ENCODE results near the gene CHST13. TPM values are rescaled to one million over a fixed set of nuclear protein-coding genes. Genes with fewer than 3 reads are reported as not detected.

CHST13 gene, protein sequence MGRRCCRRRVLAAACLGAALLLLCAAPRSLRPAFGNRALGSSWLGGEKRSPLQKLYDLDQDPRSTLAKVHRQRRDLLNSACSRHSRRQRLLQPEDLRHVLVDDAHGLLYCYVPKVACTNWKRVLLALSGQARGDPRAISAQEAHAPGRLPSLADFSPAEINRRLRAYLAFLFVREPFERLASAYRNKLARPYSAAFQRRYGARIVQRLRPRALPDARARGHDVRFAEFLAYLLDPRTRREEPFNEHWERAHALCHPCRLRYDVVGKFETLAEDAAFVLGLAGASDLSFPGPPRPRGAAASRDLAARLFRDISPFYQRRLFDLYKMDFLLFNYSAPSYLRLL
- polyA plus RNA-seq (2013, experiment 1 of 2; ENCODE audit: insufficient read length) = not detected
- not detected for polyA plus RNA-seq (2013, experiment 2 of 2; ENCODE audit: insufficient read length)

DNA sequence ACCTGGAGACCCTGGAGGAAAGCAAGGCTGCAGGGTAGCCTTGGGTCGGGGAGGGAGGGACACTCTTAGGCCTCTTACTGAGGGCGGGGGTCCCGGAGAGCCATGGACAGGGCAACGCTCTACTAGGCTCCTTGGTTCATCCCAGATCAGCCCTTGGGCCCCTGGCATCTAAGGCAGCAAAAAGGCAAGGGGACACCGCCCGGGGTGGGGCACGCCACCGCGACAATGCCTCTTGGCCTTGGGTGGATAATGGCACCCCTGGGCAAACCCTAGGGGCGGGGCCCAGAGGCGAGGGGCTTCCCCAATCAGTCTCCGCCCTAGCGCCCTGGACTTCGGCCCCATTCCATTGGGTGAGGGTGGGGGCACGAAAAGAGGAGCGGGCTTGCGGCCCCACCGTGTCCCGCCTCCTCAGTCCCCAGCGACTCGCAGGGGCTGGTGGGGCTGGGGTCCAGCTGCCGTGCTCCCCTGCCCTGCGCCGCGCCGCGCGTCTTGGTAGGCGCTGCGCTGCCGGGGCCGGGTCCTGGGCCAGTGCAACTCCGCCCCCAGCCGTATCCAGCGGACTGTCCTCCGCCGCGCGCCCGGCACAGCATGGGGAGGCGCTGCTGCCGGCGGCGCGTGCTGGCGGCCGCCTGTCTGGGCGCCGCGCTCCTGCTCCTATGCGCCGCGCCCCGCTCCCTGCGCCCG, at the start of gene CHST13:
Gene CHST13, plus strand, starts transcription at position 411 of the 684 bp plus-strand sequence. Its CDS starts 178 bp downstream, at position 589.
- DNase-seq = peak; percentile 15

DNA sequence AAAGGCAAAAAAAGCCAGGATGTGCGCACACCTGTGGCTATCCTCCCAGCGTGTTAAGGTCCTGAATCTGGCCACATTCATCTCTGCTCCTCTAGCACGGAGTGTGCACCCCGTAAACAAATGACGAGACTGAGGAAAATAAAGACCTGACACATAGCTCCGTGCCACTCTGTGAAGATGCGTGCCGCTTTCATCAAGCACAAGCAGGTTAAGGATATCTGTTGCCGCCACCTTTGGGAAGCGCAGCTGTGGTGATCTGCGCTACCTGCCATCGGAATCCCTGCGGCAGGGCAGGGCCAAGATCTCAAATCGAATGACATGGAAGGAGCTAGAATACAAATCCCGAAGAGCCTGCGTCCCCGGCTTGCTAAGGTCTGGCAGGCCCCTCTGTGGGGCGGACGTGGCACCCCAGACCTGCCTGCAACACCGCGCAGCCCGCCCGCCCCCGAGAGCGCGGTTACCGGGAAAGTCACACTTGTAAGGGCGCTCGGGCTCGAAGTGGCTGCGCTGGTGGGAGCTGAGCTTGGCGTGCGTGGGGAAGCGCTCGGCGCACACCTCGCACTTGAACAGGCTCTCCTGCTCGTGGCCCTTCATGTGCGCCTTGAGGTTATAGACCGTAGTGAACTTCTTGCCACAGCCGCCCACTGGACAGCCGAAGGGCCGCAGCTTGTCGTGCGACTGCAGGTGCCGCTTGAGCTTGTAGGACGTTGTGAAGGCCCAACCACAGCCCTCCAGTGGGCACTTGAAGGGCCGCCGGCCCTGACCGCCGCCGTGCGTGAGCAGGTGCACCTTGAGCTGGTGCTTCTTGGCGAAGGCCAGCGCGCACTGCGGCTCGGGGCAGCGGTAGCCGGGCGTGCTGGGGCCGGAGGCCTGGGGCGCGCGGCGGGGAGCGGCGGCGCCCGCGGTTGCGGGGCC, 49.2 kb upstream of the CHST13 start:
- DNase-seq = peak; percentile 3

DNA sequence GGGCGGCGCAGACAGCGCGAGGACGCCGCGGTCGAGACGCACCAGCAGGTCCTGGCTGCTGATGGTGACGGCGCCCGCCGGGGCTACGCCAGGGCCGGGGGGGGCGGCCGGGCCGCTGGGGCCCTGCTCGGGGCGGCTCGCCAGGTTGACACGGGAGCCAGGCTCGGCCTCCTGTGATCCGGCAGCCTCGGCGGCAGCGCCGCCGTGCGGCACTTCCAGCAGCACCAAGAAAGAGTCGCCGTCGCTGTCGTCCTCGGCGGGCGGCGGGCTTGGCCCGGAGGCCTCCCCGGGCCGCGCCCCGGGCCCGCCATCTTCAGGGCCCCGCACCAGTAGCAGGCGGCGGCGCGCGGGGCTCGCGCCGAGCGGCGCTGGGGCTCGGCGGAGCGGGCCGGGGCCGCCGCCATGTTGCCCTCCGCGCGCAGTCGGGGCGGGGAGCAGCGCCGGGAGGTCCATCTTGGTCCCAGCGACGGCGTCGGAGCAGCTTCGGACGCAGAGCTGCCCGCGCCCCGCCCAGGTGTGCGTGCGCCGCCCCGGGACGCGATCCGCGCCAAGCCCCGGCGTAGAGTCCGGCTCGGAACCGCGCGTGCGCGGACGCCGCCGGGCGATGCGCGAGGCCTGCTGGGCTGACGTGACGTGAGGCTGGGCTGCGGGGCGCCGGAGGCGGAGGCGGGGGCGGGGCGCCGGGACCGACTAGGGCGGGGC, 48.4 kb upstream of the CHST13 start, which contains the start of gene ZXDC:
Gene ZXDC, minus strand, starts transcription at position 479 of the 702 bp plus-strand sequence. Its CDS starts 26 bp downstream, at position 453.
- peak; percentile 95 for DNase-seq

DNA sequence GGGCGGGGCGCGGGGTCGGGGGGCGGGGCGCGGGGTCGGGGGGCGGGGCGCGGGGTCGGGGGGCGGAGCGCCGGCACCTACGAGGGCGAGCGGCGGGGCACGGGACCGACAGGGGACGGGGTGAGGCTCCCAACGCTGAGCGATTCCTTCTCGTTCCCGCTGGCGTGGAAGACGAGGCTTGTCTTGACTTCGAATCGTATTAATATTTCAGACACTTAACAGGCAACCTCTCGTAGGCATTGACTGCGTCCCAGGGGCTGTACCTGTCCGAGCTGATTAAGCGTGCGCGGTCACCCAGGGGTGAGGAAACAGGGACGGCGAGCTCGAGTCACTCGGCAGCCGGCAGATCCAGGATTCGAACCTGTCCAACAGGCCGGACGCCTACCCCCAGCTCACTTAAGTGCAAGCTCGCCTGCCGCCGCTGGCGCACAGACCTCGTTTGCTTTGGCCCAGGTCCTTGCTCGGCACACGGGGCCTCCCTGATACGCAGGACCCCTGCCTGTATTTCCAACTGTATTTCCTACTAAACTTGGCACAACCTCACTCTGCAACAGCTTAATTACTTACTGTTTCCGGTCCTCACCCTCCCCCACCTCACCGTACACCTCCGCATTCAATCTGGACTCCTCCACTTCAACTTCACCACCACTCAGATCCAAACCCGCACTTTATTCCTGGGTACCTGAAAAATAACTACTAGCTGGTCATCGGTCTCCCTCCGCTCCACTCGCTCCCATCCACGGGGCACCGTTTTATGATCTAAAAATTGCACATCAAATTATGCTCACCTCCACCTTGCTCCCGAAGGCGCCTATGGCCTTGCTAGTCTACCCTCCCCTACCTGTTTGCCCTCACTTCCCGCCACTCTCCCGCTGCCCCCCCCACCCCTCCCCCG, 47.5 kb upstream of the CHST13 start:
- no peak for DNase-seq

DNA sequence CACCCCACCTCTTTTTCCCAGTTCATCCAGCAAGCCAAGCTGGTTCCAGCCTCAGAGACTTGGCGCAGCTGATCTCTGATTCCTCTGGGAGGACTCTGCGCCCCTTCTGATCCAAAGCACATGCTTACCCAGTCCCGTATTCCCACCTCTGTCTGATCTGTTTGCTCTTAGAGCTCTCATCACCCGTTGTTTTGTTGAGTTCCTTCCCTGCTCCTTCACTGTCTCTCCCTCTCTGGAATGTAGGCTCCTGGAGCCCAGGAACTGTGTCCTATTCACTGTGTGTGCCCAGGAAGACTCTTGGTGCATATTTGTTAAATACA, 46.9 kb upstream of the CHST13 start:
- no peak for DNase-seq

DNA sequence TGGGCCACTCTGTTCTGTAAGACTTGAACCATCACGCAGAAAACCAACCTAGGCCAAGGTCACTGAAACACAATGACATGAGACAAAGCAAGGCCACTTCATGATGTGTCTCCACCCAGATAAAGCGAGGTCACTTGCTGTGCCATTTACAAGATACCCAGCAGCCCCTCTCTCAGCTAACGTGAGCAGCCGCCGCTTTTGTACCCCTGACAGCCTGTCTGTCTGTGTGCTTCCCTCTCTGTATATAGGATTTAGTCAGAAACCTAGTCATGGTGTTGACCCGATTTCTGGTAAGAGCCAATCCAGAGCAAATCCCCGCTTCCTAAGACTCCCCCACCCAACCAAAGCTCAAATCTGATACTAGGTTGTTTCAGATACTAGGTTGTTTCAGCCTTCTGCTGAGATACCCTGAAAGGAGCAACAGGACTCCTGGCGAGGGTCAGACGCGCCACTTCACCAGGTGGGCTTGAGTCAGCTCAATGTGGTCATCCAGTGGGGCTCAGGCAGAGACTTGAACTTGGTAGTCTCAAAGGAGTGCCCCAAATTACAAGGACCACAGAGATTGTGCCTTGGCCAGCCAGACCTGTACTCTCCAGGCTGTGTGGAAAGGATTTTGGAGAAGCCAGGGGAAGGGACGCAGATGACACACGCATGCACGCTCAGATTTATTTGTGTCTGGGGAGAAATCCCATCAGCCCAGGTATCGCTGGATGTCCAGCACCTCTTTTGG, 45.2 kb upstream of the CHST13 start:
- no peak for DNase-seq

DNA sequence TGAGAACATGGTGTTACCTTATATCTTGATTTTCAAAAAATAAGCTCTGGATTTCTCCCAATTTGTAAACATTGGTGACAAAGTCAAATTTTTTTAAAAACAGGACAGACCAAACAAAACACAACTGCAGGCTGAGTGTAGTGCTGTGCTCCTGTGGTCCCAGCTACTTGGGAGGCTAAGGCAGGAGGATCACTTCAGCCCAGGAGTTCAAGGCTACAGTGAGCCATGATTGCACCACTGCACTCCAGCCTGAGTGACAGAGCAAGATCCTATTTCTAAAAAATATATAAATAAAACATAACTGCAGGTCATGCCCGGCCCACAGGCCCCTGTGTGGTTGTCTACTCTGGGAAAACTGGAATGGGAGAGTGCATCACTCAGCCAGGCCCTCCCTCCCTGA, 44.3 kb upstream of the CHST13 start:
- DNase-seq = no peak

DNA sequence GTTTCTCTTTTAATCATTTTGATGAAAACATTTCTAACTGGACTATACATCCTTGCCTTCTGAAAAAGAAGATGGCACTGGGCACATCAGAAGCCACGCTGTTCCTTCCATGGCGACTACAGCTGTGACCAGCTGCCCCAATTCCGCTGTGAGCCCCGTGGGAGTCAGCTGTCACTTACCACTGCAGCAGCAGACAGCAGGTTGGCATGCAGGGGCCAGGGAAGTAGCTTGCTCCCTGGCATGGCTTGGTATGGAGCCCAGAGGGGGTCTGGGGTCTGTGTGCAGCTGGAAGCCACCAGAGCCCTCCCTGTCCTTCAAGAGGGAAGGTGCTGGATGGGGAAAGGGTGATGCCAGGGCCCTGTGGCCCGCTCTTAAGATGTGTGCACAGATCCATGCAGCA, 43.7 kb upstream of the CHST13 start:
- no peak for DNase-seq

DNA sequence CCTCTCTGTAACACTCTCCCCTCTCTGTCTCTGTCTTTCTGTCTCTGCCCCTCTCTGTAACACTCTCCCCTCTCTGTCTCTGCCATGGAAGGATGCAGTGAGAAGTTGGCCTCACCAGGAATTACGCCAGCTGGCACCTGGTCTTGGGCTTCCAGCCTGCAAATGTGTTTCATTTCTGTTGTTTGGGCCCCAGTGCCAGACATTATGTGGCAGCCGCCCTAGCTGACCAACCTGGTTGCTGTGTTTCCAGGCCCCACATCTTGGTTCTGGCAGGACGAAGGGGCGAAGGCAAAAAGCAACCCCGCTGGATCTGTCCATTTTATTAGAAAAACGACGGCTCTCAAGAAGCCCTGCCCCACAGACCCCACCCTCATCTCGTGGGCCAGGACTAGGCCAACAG, 43.1 kb upstream of the CHST13 start:
- DNase-seq = no peak

DNA sequence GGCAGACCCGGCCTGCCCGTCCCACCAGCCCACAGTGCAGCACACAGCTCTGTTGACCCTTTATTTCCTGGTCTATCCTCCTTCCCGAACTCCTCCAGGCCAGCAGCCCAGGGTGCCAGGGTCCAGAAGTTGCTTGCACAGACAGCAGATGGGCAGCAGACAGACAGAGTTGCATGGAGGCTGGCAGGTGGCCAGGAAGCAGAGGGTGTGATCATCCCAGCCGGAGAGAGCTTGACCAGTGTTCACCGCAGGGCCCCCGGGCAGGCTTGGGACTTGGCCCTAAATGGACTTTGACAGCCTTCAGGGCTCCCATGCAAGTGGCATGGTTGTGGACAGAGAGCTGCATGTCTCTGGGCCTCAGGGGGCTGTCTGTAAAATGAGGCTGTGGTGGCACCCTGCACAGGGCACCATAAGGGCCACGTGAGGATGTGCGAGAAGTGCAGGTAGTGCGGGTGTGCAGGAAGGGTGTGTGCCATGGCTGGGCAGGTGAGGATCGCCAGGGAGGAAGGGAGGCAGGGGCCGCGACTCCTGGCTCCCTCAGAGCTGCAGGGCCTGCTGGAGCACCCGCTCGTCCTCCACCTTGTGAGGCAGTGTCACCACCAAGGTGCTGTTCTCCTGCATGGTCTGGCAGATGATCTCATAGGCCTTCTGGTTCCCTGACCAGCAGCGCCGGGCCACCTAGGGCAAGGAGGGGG, 42.0 kb upstream of the CHST13 start:
- DNase-seq = peak; percentile 12

DNA sequence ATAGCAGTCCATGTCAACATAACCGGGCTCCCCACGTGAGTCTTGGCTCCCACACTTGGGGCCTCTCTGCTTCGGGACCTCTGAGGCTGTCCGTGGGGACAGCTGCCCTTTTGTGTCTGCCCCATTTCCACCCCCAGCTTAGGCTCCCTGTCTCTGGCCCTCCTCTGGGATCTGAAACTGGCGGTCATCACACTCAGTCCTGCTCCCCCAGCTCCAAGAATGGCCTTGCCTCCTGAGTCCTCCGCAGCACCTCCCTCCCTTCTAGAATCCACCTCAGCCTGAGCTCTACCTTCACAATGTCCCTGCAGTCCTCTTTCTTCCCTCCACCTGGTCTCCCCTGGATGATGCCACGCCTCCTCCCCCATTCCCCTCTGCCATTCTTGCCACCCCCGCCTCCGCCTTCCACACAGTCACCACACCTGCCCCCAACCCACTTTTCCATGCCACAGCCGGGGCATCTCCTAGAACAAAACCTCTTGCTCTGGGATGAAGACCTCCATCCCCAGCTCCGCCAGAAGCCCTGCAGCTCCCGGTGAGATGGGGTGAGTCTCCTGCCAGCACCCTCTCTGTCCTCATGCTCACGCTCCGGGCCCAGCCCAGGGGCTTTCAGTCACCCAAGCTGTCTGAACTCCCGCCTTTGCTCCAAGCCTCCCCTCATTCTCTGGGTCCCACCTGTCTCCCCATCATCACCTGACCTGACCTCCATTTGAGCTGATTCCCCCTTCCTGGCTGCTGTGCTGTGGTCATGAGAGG, 41.3 kb upstream of the CHST13 start:
- DNase-seq = no peak

DNA sequence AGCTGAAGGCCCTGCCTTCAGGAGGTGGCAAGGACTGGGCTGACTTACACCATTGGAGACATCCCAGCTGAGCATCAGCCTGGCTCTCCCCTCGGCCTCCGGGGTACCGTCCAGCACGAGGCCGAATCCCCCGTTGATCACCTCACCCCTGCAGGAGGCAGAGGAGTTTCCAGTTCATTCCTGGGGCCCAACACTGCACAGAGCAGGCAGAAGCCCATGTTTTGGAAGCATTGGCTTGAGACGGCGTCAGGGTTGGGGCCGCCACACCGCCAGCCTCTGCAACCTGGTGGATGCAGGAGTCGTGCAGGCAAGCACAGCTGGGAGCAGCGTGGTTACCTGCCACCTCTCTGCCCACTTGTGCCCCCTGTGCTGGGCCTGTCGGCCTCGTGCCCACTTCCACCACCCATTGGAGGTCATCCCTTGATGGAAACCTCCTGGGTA, 40.6 kb upstream of the CHST13 start:
- DNase-seq = no peak

DNA sequence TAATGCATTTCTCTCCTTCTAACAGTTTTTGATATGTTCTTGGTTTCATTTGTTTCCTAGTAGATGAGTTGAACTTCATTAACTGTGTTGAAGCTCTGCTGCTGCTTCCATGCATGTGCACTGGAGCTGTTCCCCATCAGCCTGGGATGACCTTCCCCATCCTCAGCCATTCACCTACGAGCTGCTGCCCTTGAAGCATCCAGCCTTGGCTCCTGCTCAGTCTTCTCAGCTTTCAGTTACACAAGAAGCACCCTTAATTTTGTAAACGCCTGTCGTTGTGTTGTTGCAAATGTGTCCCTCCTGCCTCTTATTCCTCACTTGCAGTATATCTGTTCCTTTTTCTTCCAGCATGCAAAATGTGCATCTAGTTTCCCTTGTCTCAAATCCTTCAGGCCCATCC, 39.8 kb upstream of the CHST13 start:
- DNase-seq = no peak

DNA sequence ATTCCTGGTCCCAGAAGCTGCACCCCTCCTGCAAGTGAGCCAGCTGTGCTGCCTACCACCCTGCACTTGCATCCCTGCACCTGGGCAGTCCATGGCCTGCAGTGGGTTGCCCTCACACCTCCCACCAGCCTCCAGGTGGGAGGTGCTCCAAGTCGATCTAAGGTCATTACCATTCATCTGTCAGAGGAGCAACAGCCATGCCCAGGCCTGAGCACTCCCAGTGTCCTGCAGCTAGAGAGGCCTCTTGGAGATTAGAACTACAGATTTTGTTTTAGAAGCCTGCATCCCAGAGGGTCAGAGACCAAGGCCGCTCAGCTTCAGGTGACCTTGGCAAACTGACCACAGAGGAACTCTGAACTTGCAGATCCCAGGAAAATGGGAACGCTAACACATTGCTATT, 39.3 kb upstream of the CHST13 start:
- no peak for DNase-seq

DNA sequence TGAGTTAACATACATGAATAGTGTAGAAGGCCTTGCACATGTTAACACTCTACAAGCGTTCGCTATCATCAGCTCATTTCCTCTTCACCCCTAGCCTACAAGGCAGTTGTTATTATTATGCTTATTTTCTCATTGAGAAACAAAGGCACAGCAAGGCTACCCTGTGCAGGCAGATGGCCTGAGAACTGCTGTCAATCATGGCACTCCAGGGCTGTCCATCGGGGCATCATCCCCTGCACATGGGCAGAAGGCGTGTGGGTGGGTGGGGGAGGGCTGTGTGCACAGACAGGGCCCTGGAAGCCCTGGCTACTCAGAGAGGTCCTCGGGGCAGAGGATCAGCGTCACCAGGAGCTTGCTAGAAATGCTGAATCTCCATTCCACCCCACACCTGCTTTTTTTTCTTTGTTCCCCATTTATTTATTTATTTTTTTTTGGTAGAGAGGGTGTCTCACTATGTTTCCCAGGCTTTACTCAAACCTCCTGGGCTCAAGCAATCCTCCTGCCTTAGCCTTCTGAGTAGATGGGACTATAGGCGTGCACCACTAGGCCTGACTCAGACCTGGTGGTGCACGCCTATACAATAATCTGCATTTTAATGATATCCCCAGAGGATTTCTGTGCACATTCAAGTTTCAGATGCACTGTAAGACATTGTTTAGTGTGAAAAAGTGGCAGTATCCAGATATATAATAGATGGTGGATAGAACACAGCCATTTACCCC, 38.6 kb upstream of the CHST13 start:
- no peak for DNase-seq

DNA sequence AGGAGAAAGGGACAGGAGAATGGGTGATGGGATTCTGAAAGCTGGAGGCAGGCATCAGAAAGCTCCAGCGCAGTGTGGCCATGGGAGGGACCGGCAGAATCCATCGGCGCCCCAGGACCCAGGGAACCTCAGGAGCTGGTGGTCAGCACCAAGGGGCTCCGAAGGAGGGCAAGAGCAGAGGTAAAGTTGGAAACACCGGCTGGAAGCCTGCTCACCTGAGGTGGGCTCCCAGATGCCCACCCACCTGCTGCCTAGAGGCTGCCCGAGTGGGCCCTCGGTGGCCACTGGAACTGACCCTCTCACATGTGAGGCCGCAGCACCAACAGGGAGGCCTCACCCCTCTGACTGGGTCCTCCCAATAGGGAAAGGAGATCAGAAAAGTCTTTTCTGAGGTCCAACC, 38.0 kb upstream of the CHST13 start:
- DNase-seq = no peak

DNA sequence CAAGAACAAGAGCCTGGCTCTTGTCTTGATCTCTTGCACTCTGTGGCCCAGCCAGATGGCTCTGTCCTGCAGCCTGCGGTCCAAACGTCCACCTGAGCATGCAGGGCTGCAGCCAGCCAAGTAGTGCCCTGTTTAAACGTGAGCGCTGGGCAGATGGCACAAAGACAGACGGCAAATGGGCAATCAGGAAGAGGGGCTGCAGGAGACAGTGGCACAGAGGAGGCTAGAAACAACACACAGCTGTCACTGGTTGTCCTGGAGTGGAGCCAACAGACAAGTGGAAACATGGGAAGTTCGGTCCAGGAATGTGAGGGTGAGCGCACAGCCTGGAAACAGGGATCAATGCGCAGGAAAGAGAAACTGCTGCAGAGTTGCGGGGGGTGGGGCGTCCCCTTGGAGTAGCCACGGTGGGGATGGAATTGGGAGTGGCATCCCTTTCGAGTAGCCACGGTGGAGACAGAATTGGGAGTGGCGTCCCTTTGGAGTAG, 37.6 kb upstream of the CHST13 start:
- DNase-seq = no peak

DNA sequence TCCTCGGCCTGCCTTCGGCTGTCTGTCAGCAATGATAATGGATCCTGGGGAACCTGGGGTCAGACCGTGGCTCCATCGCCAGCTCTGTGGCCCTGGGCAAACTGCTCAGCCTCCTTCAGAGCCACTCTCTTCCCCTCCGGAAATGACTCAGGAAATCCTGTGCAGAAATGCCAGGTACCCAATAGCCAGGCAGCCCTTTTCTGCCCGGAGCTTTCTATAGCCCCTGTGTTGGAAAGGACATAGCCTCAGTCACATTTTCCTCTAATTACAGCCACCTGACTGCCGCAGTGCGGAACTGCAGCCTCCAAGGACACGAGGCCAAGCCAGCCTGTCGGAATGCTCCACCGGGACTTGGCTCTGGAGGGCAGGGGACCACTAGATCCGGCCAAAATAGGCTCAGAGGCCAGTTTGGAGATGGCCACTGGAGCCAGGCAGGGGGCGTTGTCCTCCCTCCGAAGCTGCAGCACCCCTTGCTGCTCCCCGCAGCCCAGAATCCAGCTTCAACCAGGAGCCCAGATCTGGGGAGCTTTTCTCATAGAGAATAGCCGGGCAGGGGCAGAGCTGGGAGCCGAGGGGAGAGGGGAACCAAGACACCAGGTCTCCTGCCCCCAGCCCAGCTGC, 36.7 kb upstream of the CHST13 start:
- no peak for DNase-seq

Measured in fibroblast of skin of abdomen (primary cell).